A673 (cell line): ENCODE results near the gene SCMH1. TPM values are rescaled to one million over a fixed set of nuclear protein-coding genes. Genes with fewer than 3 reads are reported as not detected.
A peak's percentile ranks its signal among the peaks of the same experiment; 100 is the strongest.

Source experiments
- BruUV-seq: library from RNA; stranded (reverse); fragments of 400-500 nt; replicated peaks from 2 replicates; lab custom pipeline; 2021; lab: Mats Ljungman, UMichigan
- CTCF ChIA-PET: fragments of 300-600 bp; sonication (Branson Sonifier 250); formaldehyde crosslinking; loops from one replicate; lab custom pipeline; 2022; ENCODE audit warnings: antibody characterized with exemption; lab: Charles Lee
- POLR2A ChIA-PET: fragments of 300-600 bp; sonication (Branson Sonifier 250); formaldehyde crosslinking; loops from one replicate; lab custom pipeline; 2022; ENCODE audit warnings: antibody characterized with exemption; ENCODE audit not compliant: low non-redundant PET; lab: Charles Lee
- DNase-seq: peaks from one replicate; pipeline ENCODE4 v3.0.0-alpha.2; 2015; ENCODE audit warnings: low spot score
- H3K27ac ChIP-seq: fragments of 200-600 bp; sonication (generic); 2 replicates; pipeline ENCODE4 v1.5.1; 2016; ENCODE audit warnings: mixed run types, low read depth, mild to moderate bottlenecking, mixed read lengths, antibody characterized with exemption, low read length; ENCODE audit not compliant: poor library complexity, severe bottlenecking
- H3K27me3 ChIP-seq: fragments of 200-600 bp; sonication (generic); replicated peaks from 2 replicates; pipeline ENCODE4 v1.6.1; 2017; ENCODE audit warnings: mixed run types, low read depth, mild to moderate bottlenecking, mixed read lengths, antibody characterized with exemption, low read length; ENCODE audit not compliant: insufficient read depth, poor library complexity
- H3K36me3 ChIP-seq: fragments of 200-600 bp; sonication (generic); 2 replicates; pipeline ENCODE4 v1.6.1; 2016; ENCODE audit warnings: mixed run types, mild to moderate bottlenecking, mixed read lengths, antibody characterized with exemption, low read length; ENCODE audit not compliant: insufficient read depth, poor library complexity, severe bottlenecking
- H3K4me1 ChIP-seq: fragments of 200-600 bp; sonication (generic); 2 replicates; pipeline ENCODE4 v1.6.1; 2017; ENCODE audit warnings: mixed run types, mild to moderate bottlenecking, mixed read lengths, antibody characterized with exemption, low read length; ENCODE audit not compliant: insufficient read depth, poor library complexity, severe bottlenecking
- H3K4me3 ChIP-seq: fragments of 200-600 bp; sonication (generic); 2 replicates; pipeline ENCODE4 v1.5.1; 2016; ENCODE audit warnings: low read depth, mixed run types, mild to moderate bottlenecking, mixed read lengths, low read length; ENCODE audit not compliant: poor library complexity, severe bottlenecking
- H3K9me3 ChIP-seq: fragments of 200-600 bp; sonication (generic); 2 replicates; pipeline ENCODE4 v1.6.1; 2016; ENCODE audit warnings: mixed run types, low read depth, mild to moderate bottlenecking, mixed read lengths, antibody characterized with exemption, low read length; ENCODE audit not compliant: poor library complexity, severe bottlenecking
- CTCF ChIP-seq: fragments of 300-800, 200-600 bp; sonication (generic); conservative IDR thresholded peaks from 2 replicates; pipeline ENCODE4 v1.5.1; 2017; ENCODE audit warnings: low read depth, mild to moderate bottlenecking, antibody characterized with exemption, low read length, moderate library complexity, mixed read lengths
- EZH2 ChIP-seq: fragments of 200-600 bp; sonication (generic); IDR thresholded peaks from 2 replicates; pipeline ENCODE4 v1.6.1; 2017; ENCODE audit warnings: borderline replicate concordance, low read depth, mild to moderate bottlenecking, mixed read lengths, antibody characterized with exemption, low read length; ENCODE audit not compliant: poor library complexity, severe bottlenecking
- intact Hi-C: fragments of 100-400 bp; cut with micrococcal nuclease; formaldehyde crosslinking; loops from one replicate; pipeline ENCODE4 v1.10.0; 2022; ENCODE audit not compliant: unreplicated experiment
- total RNA-seq: library from RNA; stranded (reverse); gene quantifications from 2 replicates; pipeline ENCODE4 v1.2.3, GENCODE V29; 2021

The SCMH1 gene
- total RNA-seq, 1 experiment from 2014 or later, result 30.4 TPM

GRCh38 chr1:41152622-41153044 is 89.5 kb downstream of the SCMH1 start:
- ChIA-PET POLR2A (no interaction called here), CTCF (no interaction called here)
- Histone ChIP-seq H3K4me1 (peaks cover 13% of the 10 kb centered on the region), H3K4me3 (no peak overlapping the region), H3K27ac (peak overlapping the region; percentile 38), H3K27me3 (no peaks in the 10 kb centered on the region), H3K9me3 (no peaks in the 10 kb centered on the region), H3K36me3 (peaks cover 11% of the 10 kb centered on the region)
- no peak for TF ChIP-seq EZH2
- no peak for TF ChIP-seq CTCF
- intact Hi-C loops, result no loop called here
- BruUV-seq, result no TSS peak
- DNase-seq, result peak; percentile 49

- CTCF ChIA-PET, result no interaction called here
- intact Hi-C loops, result no loop called here
- peaks cover 13% of the 10 kb centered on the region for H3K4me1 ChIP-seq
- no peaks in the 10 kb centered on the region for H3K9me3 ChIP-seq
- DNase-seq, result no peak
- TF ChIP-seq EZH2 (no peak), CTCF (no peak)
- no peak overlapping the region for H3K4me3 ChIP-seq
- H3K27me3 ChIP-seq, result no peaks in the 10 kb centered on the region
- BruUV-seq, result no TSS peak
- no peak overlapping the region for H3K27ac ChIP-seq
- POLR2A ChIA-PET, result no interaction called here
- H3K36me3 ChIP-seq, result peaks cover 11% of the 10 kb centered on the region
Measured at GRCh38 chr1:41151846-41152245, 90.3 kb downstream of the SCMH1 start.

GRCh38 chr1:41149570-41149969 is 92.5 kb downstream of the SCMH1 start:
- no peak for DNase-seq
- peaks cover 13% of the 10 kb centered on the region for H3K4me1 ChIP-seq
- intact Hi-C loops, result no loop called here
- H3K9me3 ChIP-seq, result no peaks in the 10 kb centered on the region
- H3K36me3 ChIP-seq, result peaks cover 11% of the 10 kb centered on the region
- TF ChIP-seq CTCF, result no peak
- no peak for TF ChIP-seq EZH2
- no peak overlapping the region for H3K4me3 ChIP-seq
- ChIA-PET CTCF (no interaction called here), POLR2A (no interaction called here)
- BruUV-seq, result no TSS peak
- H3K27ac ChIP-seq, result no peak overlapping the region
- H3K27me3 ChIP-seq, result no peaks in the 10 kb centered on the region
